Kidney (tissue), 14 donors: Measurements from ENCODE around the gene ILF2. TPM values are rescaled to one million over a fixed set of nuclear protein-coding genes. Genes with fewer than 3 reads are reported as not detected.

ENCODE experiments used
- DNase-seq, 5 donors: peaks; one replicate each; pipeline ENCODE4 v3.0.0-alpha.2; 2013 to 2020
- FAIRE-seq: peaks from 2 replicates; lab custom pipeline; 2012; peaks lifted over from hg19 to GRCh38; lab: Jason Lieb, UNC
- H3K27ac ChIP-seq, 2 donors: one replicate each; pipeline ENCODE4 v1.7.0; 2013; ENCODE audit warnings: low read depth in 2 of 2, low read length in 2 of 2, inconsistent platforms in 1 of 2
- H3K27me3 ChIP-seq: one replicate; pipeline ENCODE4 v1.7.1; 2013; ENCODE audit warnings: low read length, inconsistent platforms; ENCODE audit not compliant: control insufficient read depth, insufficient read depth
- H3K36me3 ChIP-seq, 3 donors: one replicate each; pipeline versions ENCODE4 v1.7.0 to v1.7.1; 2013; ENCODE audit warnings: low read length in 3 of 3, control low read depth in 1 of 3, inconsistent platforms in 1 of 3; ENCODE audit not compliant: insufficient read depth in 3 of 3, control insufficient read depth in 2 of 3
- H3K4me1 ChIP-seq, 3 donors: one replicate each; pipeline versions ENCODE4 v1.7.0 to v1.7.1; 2013; ENCODE audit warnings: low read length in 3 of 3, inconsistent platforms in 1 of 3, low read depth in 1 of 3; ENCODE audit not compliant: control insufficient read depth in 2 of 3, insufficient read depth in 2 of 3
- H3K4me3 ChIP-seq, 3 donors: one replicate each; pipeline versions ENCODE4 v1.7.0 to v1.8.1; 2013; ENCODE audit warnings: low read length in 3 of 3, control low read depth in 1 of 3, inconsistent platforms in 1 of 3
- H3K9ac ChIP-seq, 3 donors: one replicate each; pipeline versions ENCODE4 v1.7.0 to v1.7.1; 2013; ENCODE audit warnings: low read length in 3 of 3, control low read depth in 1 of 3, inconsistent platforms in 1 of 3
- H3K9me3 ChIP-seq, 3 donors: one replicate each; pipeline versions ENCODE4 v1.7.0 to v1.7.1; 2013; ENCODE audit warnings: low read length in 3 of 3, control low read depth in 1 of 3, inconsistent platforms in 1 of 3; ENCODE audit not compliant: control insufficient read depth in 2 of 3, insufficient read depth in 1 of 3
- CTCF ChIP-seq: IDR thresholded peaks from 3 replicates; pipeline ENCODE4 v1.5.1; 2012; ENCODE audit warnings: mild to moderate bottlenecking, moderate library complexity, borderline replicate concordance; ENCODE audit not compliant: insufficient read depth; ENCODE audit errors: extremely low read depth
- intact Hi-C: fragments of 100-400 bp; cut with DNase I; formaldehyde crosslinking; loops from one replicate; pipeline ENCODE4 v1.11.1; 2022
- microRNA-seq: library from miRNA; unstranded; fragments of <30 nt; microRNA quantifications from one replicate; pipeline ENCODE4 v1.2.0, GENCODE V29; 2020
- polyA plus RNA-seq: library from polyadenylated mRNA; stranded (reverse); fragments of 350-450 nt; fragmentation: Illumina TruSeq; extraction: RNeasy Lipid Tissue Mini Kit (QIAGEN cat#74804); gene quantifications from one replicate; pipeline ENCODE4 v1.2.3, GENCODE V29; 2014; ENCODE audit warnings: low read depth, low replicate concordance; ENCODE audit not compliant: insufficient read depth
- total RNA-seq: library from RNA; stranded (reverse); fragmentation: NEBNext Ultra II Directional; extraction: Animal tissue kit (Norgen Biotek cat#: 25700); gene quantifications from one replicate; pipeline ENCODE4 v1.2.1, GENCODE V29; 2021
- donor health status: control.
- donor health status: control.
- donor health status: control.
- donor health status: control.
- donor health status: control.
- donor health status: DM: yes; HTN: yes; CAD: no.
- donor health status: Normal renal cell carcinoma (clear cell type).

Gene ILF2
- total and polyA plus RNA-seq, 2 donors from 2014 or later = 110 to 197 TPM

GRCh38 chr1:153612111-153612754 is 58.6 kb downstream of the ILF2 start:
- Histone ChIP-seq H3K9me3 (no peaks in the 10 kb centered on the region), H3K27me3 (no peaks in the 10 kb centered on the region), H3K36me3 (peaks cover 0 to 2% (median 0%) of the 10 kb centered on the region in 3 donors), H3K27ac (peak overlapping the region; percentile 82 to 90), H3K9ac (peak overlapping the region in 2 of 3 donors; percentile 78 to 92), H3K4me1 (peaks cover 7 to 25% (median 24%) of the 10 kb centered on the region in 3 donors), H3K4me3 (peak overlapping the region; percentile 59 to 81 (median 80))
- TF ChIP-seq CTCF = no peak
- intact Hi-C loops = no loop called here
- FAIRE-seq = no peak
- peak in 4 of 5 donors; percentile 37 to 70 (median 58) for DNase-seq

Small RNA genes within 50 kb of the gene (microRNA-seq; reads per million reads assigned to microRNA genes)
- not detected for gene MIR8083

Other genes starting within 250 kb of the ILF2 start
- not detected for gene S100A7, start 210.3 kb downstream of the ILF2 start, total RNA-seq
- gene S100A7, start 210.3 kb downstream of the ILF2 start, polyA plus RNA-seq = not detected
- gene S100A6, start 135.0 kb downstream of the ILF2 start, total RNA-seq = 1,542 TPM
- gene S100A6, start 135.0 kb downstream of the ILF2 start, polyA plus RNA-seq = 1,580 TPM
- 0.91 TPM for gene S100A5, start 130.1 kb downstream of the ILF2 start, total RNA-seq
- gene S100A5, start 130.1 kb downstream of the ILF2 start, polyA plus RNA-seq = 1.9 TPM
- 141 TPM for gene S100A4, start 125.2 kb downstream of the ILF2 start, total RNA-seq
- gene S100A4, start 125.2 kb downstream of the ILF2 start, polyA plus RNA-seq = 204 TPM
- 8.4 TPM for gene S100A3, start 121.7 kb downstream of the ILF2 start, total RNA-seq
- 2.5 TPM for gene S100A3, start 121.7 kb downstream of the ILF2 start, polyA plus RNA-seq
- gene S100A2, start 105.1 kb downstream of the ILF2 start, total RNA-seq = 152 TPM
- gene S100A2, start 105.1 kb downstream of the ILF2 start, polyA plus RNA-seq = 416 TPM
- gene S100A16, start 57.9 kb downstream of the ILF2 start, total RNA-seq = 119 TPM
- 174 TPM for gene S100A16, start 57.9 kb downstream of the ILF2 start, polyA plus RNA-seq
- gene S100A14, start 54.7 kb downstream of the ILF2 start, total RNA-seq = 75.9 TPM
- 35.6 TPM for gene S100A14, start 54.7 kb downstream of the ILF2 start, polyA plus RNA-seq
- 225 TPM for gene S100A13, start 43.5 kb downstream of the ILF2 start, total RNA-seq
- 299 TPM for gene S100A13, start 43.5 kb downstream of the ILF2 start, polyA plus RNA-seq
- 83.1 TPM for gene S100A1, start 42.6 kb downstream of the ILF2 start, total RNA-seq
- 332 TPM for gene S100A1, start 42.6 kb downstream of the ILF2 start, polyA plus RNA-seq
- gene CHTOP, start 36.9 kb downstream of the ILF2 start, total RNA-seq = 83.6 TPM
- gene CHTOP, start 36.9 kb downstream of the ILF2 start, polyA plus RNA-seq = 71.1 TPM
- gene SNAPIN, start 12.3 kb downstream of the ILF2 start, total RNA-seq = 46.2 TPM
- 59.8 TPM for gene SNAPIN, start 12.3 kb downstream of the ILF2 start, polyA plus RNA-seq
- 89.3 TPM for gene NPR1, start 7.7 kb upstream of the ILF2 start, total RNA-seq
- 57.8 TPM for gene NPR1, start 7.7 kb upstream of the ILF2 start, polyA plus RNA-seq
- 74.8 TPM for gene INTS3, start 57.1 kb upstream of the ILF2 start, total RNA-seq
- 42.7 TPM for gene INTS3, start 57.1 kb upstream of the ILF2 start, polyA plus RNA-seq
- 54.0 TPM for gene SLC27A3, start 104.4 kb upstream of the ILF2 start, total RNA-seq
- gene SLC27A3, start 104.4 kb upstream of the ILF2 start, polyA plus RNA-seq = 36.9 TPM